Aorta (tissue), 5 donors: ENCODE results near the gene CCDC12. TPM values are rescaled to one million over a fixed set of nuclear protein-coding genes. Genes with fewer than 3 reads are reported as not detected.

Experiments
- ATAC-seq: fragments of 200-7000 bp; cut with Tn5 transposase; one replicate; pipeline ENCODE4 v1.9.1; 2022; ENCODE audit warnings: moderate library complexity; ENCODE audit not compliant: low FRiP score
- DNase-seq, 2 donors: peaks; one replicate each; pipeline ENCODE4 v3.0.0-alpha.2; 2020
- H3K27ac ChIP-seq, 2 donors: one replicate each; pipeline ENCODE4 v1.5.1; 2013; ENCODE audit warnings: low read length in 2 of 2, mild to moderate bottlenecking in 2 of 2, moderate library complexity in 2 of 2, control low read depth in 1 of 2, inconsistent platforms in 1 of 2, low read depth in 1 of 2
- H3K27me3 ChIP-seq, 2 donors: one replicate each; pipeline ENCODE4 v1.6.1; 2013; ENCODE audit warnings: control low read depth in 1 of 2, low read length in 1 of 2, mild to moderate bottlenecking in 1 of 2, moderate library complexity in 1 of 2; ENCODE audit not compliant: insufficient read depth in 2 of 2, control insufficient read depth in 1 of 2
- H3K36me3 ChIP-seq, 2 donors: one replicate each; pipeline ENCODE4 v1.6.1; 2013; ENCODE audit warnings: control low read depth in 1 of 2, low read length in 1 of 2, mild to moderate bottlenecking in 1 of 2; ENCODE audit not compliant: insufficient read depth in 2 of 2, control insufficient read depth in 1 of 2
- H3K4me1 ChIP-seq, 2 donors: one replicate each; pipeline ENCODE4 v1.6.1; 2013; ENCODE audit warnings: low read length in 2 of 2, control low read depth in 1 of 2, mild to moderate bottlenecking in 1 of 2, moderate library complexity in 1 of 2; ENCODE audit not compliant: insufficient read depth in 2 of 2, control insufficient read depth in 1 of 2
- H3K4me3 ChIP-seq, 2 donors: one replicate each; pipeline ENCODE4 v1.5.1; 2013; ENCODE audit warnings: low read length in 2 of 2, control low read depth in 1 of 2, mild to moderate bottlenecking in 1 of 2
- H3K9me3 ChIP-seq: one replicate; pipeline ENCODE4 v1.6.1; 2013; ENCODE audit warnings: mild to moderate bottlenecking, low read length; ENCODE audit not compliant: control insufficient read depth
- WGBS, 2 donors: extraction: QIAGEN DNeasy Blood & Tissue Kit; methylation state at CpG; one replicate each; pipeline ENCODE4 v1.1.7; 2013; 5-methylcytosine and 5-hydroxymethylcytosine counted together
- intact Hi-C, 2 donors: fragments of 100-400 bp; cut with DNase I; formaldehyde crosslinking; loops; one replicate each; pipeline versions ENCODE4 v1.14.2 to v1.15.0; 2022
- polyA plus RNA-seq, 2 donors: library from polyadenylated mRNA; stranded (reverse); fragments of 200-250 nt; gene quantifications; one replicate each; pipeline ENCODE4 v1.2.3, GENCODE V29; 2013
- total RNA-seq, 2 donors: library from RNA; stranded (reverse); fragmentation: NEBNext Ultra II Directional; extraction: Animal tissue kit (Norgen Biotek cat#: 25700); gene quantifications; one replicate each; pipeline ENCODE4 v1.2.1, GENCODE V29; 2021
- donor health status: healthy with polysubstance abuse.
- donor health status: Bipolar disorder and iron deficiency.
- donor health status: DM: no; HTN: no; CAD: no.
- donor health status: DM: no; HTN: no; CAD: no.
- donor health status: DM: yes; HTN: yes; CAD: no.

The CCDC12 gene
- total and polyA plus RNA-seq, 4 donors: 30.5 to 46.5 (median 39.7) TPM

DNA sequence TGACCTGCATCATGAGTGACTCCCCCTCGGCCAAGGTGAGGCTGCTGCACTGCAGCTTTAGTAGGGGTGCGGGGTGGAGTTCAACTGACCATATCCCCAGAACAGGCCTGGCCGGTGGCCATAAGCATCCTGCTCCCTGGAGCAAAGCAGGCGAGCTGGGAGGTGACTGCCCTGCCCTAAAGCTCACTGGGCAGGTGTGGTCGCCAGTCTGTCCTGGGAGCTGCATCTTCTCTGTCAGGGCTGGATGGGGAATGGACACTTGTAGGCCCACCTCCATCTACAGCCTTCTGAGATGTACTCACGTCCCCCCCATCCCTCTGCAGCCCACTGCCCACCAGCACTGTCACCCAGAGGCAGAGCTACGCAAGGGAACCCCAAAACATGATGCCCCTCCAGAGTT, 17.4 kb upstream of the CCDC12 start:
- Histone ChIP-seq H3K36me3 (no peaks in the 10 kb centered on the region), H3K27ac (no peak overlapping the region), H3K4me3 (no peak overlapping the region), H3K27me3 (no peaks in the 10 kb centered on the region), H3K4me1 (no peaks in the 10 kb centered on the region), H3K9me3 (no peaks in the 10 kb centered on the region)
- intact Hi-C loops: no loop called here
- WGBS, 2 donors: 88% methylated on average over 6 to 7 of the region's 7 CpGs
- DNase-seq (peak in 1 of 2 donors; percentile 26), ATAC-seq (no peak)

DNA sequence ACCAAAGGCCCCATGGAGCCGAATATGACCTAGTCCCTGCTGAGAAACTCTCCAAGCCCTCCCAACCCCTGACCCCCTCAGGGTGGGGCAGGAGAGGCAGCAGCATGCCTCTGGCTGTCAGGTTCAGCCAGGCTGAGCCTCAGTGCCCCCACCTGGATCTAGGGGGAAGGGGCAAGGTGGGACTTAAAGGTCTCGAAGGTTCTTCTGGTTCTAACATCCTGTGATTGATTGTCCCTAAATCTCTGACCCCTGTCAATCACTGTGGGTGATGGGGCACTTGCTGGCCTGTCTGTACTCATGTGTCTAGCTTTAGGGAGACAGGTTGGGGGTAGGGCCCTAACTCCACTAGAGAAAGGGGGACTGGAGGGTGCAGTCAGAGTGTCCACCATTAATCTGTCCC, 16.7 kb upstream of the CCDC12 start:
- Histone ChIP-seq H3K9me3 (no peaks in the 10 kb centered on the region), H3K27ac (no peak overlapping the region), H3K27me3 (no peaks in the 10 kb centered on the region), H3K36me3 (no peaks in the 10 kb centered on the region), H3K4me3 (no peak overlapping the region), H3K4me1 (no peaks in the 10 kb centered on the region)
- ATAC-seq (no peak), DNase-seq (peak in 1 of 2 donors; percentile 29)
- WGBS, 2 donors: 69 to 80% methylated on average over 2 of the region's 2 CpGs
- intact Hi-C loops: no loop called here

DNA sequence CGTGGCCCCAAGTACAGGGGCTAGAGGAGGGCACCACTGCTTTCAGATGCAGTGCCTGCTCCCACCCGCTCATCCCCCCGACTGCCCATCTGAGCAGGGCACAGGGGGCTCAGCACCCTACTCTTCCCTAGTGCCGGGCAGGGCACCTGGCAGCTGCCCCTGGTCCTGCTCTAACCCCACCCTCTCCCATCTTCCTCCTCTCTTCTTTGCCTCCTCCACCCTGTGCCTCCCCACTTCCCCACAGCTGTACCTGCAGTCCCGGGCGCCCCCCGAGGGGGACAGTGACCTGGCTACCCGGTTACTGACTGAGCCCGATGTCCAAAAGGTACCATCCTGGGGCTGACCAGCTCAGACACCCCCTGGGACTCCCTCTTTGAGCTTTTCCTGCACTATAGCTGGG, 15.7 kb upstream of the CCDC12 start:
- no peaks in the 10 kb centered on the region for H3K27me3 ChIP-seq
- no peaks in the 10 kb centered on the region for H3K36me3 ChIP-seq
- no peak overlapping the region for H3K4me3 ChIP-seq
- H3K27ac ChIP-seq: no peak overlapping the region
- no peaks in the 10 kb centered on the region for H3K9me3 ChIP-seq
- DNase-seq (no peak), ATAC-seq (no peak)
- whole genome bisulfite sequencing, 2 donors: 90 to 94% methylated on average over 7 to 9 of the region's 9 CpGs
- intact Hi-C loops: no loop called here
- H3K4me1 ChIP-seq: no peaks in the 10 kb centered on the region

DNA sequence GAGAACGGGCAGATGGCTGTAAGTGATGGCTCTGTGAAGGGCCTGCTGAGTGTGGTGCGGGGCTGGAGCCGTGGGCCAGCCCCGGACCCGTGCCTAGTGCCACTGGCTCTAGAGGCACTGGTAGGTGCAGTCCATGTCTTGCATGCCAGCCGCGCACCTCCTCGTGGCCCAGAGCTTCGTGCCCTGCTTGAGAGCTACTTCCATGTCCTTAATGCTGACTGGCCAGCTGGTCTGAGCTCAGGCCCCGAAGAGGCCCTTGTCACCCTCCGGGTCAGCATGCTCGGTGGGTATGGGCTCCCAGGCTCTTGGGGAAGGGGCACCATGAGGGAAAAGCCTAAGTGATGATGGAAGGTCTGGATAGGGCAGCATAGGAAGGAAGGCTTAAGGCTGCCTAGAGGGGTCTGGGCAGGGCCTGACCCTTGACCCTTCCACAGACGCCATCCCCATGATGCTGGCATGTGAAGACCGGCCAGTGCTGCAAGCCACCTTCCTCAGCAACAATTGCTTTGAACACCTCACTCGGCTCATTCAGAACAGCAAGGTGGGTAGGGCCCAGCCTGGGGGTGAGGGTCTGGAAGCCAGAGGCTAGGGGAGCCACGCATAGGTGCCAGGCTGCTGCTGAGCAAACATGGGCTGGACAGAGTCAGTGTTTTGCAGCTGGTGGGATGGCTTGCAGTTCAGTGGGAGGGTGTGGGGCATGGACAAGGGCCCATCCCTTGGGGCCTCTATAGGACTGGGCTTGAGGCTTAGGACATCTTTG, 15.0 kb upstream of the CCDC12 start:
- intact Hi-C loops: no loop called here
- Histone ChIP-seq H3K27ac (no peak overlapping the region), H3K4me1 (no peaks in the 10 kb centered on the region), H3K27me3 (no peaks in the 10 kb centered on the region), H3K4me3 (no peak overlapping the region), H3K9me3 (no peaks in the 10 kb centered on the region), H3K36me3 (no peaks in the 10 kb centered on the region)
- ATAC-seq (no peak), DNase-seq (peak in 1 of 2 donors; percentile 43)
- WGBS, 2 donors: 91 to 94% methylated on average over 16 of the region's 16 CpGs

DNA sequence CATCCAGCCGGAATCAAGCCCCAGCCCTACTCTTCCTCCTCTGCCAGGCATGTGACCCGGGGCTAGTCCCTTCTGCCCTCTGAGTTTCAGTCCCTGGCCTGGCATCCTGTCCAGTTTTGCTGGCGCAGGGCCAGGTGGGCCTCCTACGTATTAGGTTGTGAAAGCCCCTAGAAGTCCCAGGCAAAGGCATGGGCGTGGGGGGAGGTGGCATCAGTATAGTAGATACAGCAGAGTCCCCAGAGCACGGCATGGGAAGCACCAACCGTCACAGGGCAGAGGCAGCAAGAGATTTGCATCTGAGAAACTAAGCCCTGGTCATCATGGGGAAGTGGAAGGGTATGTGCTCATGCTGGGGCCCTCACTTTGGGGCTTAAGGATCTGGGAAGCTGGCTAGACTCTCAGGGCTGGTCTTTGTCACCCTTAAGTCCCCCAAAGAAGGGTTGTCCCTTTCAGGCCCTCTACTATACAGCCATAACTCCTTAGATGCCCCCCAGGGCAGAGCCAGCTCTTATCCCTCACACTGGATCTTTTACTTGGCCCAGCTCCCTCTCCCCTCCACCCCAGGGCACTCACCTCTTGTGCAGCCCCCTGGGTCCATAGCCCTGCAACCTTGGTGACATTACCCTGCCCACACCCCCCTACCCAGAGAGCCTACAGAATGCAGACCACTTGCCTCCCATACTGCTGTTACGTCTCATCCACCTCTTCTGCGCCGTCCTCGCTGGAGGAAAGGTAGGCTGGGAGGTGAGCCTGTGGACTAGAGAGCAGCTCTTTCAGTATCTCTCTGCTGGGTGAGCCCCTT, 14.2 kb upstream of the CCDC12 start:
- DNase-seq: peak in 1 of 2 donors; percentile 79
- H3K9me3 ChIP-seq: no peaks in the 10 kb centered on the region
- no peak for ATAC-seq
- H3K27me3 ChIP-seq: no peaks in the 10 kb centered on the region
- H3K27ac ChIP-seq: no peak overlapping the region
- no peaks in the 10 kb centered on the region for H3K4me1 ChIP-seq
- H3K4me3 ChIP-seq: no peak overlapping the region
- intact Hi-C loops: no loop called here
- 75 to 81% methylated on average over 11 of the region's 11 CpGs for WGBS, 2 donors
- no peaks in the 10 kb centered on the region for H3K36me3 ChIP-seq

DNA sequence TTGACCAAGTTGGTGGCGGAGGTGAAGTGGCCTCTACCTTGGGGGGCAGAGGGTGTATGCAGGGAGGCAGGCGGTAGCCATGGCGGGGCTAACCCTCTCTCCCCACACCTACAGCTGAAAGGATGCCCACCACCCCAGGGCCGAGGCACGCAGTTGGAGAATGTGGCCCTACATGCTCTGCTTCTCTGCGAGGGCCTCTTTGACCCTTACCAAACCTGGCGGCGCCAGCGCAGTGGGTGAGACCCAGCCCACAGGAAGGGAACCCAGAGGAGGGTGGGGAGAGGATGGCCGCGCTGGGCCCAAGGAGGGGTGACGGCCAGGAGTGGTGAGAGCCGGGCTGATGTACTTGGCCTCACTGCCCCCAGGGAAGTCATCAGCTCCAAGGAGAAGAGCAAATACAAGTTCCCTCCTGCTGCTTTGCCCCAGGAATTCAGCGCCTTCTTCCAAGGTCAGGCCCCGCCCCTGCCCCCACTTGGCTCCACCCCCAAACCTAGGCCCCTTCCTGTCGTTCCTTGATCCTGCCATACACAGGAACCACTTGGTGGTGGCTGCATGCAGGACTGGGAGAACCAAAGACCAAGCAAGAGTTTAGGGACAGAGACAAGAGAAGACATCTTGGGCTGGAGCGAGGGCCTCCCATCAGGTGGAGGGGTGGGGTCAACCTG, 12.7 kb upstream of the CCDC12 start:
- Histone ChIP-seq H3K4me1 (no peaks in the 10 kb centered on the region), H3K9me3 (no peaks in the 10 kb centered on the region), H3K36me3 (no peaks in the 10 kb centered on the region), H3K4me3 (no peak overlapping the region), H3K27ac (no peak overlapping the region), H3K27me3 (no peaks in the 10 kb centered on the region)
- 85 to 92% methylated on average over 17 of the region's 17 CpGs for WGBS, 2 donors
- intact Hi-C loops: no loop called here
- DNase-seq (peak in 1 of 2 donors; percentile 46), ATAC-seq (no peak)

DNA sequence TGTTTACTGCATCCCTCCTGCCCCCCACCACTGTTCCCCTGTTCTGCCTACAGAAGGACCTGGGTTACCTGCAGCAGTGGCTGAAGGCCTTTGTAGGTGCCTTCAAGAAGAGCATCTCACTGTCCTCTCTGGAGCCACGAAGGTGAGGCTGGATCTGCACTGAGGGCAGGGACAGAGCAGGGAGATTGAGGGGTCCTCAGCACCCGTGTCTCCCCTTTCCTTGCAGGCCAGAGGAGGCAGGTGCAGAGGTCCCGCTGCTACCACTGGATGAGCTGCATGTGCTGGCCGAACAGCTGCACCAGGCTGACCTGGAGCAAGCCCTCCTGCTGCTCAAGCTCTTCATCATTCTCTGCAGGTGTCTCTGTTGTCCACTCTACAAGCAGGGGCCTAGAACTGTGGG, 12.1 kb upstream of the CCDC12 start:
- 88 to 92% methylated on average over 4 of the region's 4 CpGs for WGBS, 2 donors
- intact Hi-C loops: no loop called here
- Histone ChIP-seq H3K4me1 (no peaks in the 10 kb centered on the region), H3K36me3 (no peaks in the 10 kb centered on the region), H3K9me3 (no peaks in the 10 kb centered on the region), H3K27ac (no peak overlapping the region), H3K27me3 (no peaks in the 10 kb centered on the region), H3K4me3 (no peak overlapping the region)
- ATAC-seq (no peak), DNase-seq (no peak)

DNA sequence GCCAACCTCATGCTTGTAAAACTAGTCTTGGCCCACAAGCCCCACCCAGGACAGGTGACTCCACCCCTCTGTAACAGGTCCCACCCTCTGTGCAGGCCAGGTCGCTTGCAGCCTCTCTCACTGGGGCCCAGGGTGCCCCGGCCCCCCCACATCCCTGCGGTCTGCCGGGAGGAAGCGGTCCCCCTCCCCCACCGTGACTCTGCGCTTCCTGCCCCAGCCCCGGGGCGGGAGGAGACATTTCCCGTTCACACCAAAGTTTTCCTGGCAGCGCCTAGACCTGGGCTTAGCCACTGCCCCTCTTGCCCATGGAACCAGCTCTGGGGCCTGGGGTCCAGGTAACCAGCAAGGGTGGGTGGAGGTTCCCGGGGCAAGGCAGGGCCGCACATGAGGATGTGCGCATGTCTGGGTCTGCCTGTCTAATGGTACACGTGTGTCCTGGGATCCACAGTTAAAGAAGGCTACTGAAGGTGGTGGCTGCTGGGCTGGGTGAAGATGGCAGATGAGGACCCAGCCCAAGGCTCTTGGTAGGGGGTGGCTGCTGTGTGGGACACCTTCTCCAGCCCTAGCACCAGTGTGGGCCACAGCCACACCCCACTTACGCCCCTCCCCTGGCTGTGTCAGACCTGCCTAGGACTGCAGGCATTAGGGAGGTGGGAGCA, 11.3 kb upstream of the CCDC12 start:
- H3K9me3 ChIP-seq: no peaks in the 10 kb centered on the region
- H3K4me1 ChIP-seq: no peaks in the 10 kb centered on the region
- peak; percentile 47 for ATAC-seq
- peak; percentile 82 to 85 for DNase-seq
- 70 to 72% methylated on average over 16 of the region's 16 CpGs for WGBS, 2 donors
- no peaks in the 10 kb centered on the region for H3K27me3 ChIP-seq
- H3K4me3 ChIP-seq: no peak overlapping the region
- no peaks in the 10 kb centered on the region for H3K36me3 ChIP-seq
- no peak overlapping the region for H3K27ac ChIP-seq
- intact Hi-C loops: no loop called here
